A549 (cell line): ENCODE results near the gene MGLL. TPM values are rescaled to one million over a fixed set of nuclear protein-coding genes. Genes with fewer than 3 reads are reported as not detected.

Experiments used
- ATAC-seq, 2 experiments: fragments of 200-7000 bp in 1 of 2; fragments of >200 bp in 1 of 2; cut with Nextera tagmentation in 1 of 2; cut with Tn5 transposase in 1 of 2; 3 replicates each; pipeline versions ENCODE4 v1.8.0 to v1.9.1; 2018 to 2020; ENCODE audit warnings: mild to moderate bottlenecking in 1 of 2, moderate library complexity in 1 of 2
- CTCF ChIA-PET: fragments of 300-600 bp; sonication (Branson Sonifier 250); formaldehyde crosslinking; extraction: SDS; loops from one replicate; lab custom pipeline; 2021; ENCODE audit warnings: antibody characterized with exemption, inconsistent platforms; lab: Yijun Ruan, JAX
- POLR2A ChIA-PET: fragments of 350-600 bp; formaldehyde crosslinking; extraction: SDS; loops from one replicate; lab custom pipeline; 2021; ENCODE audit warnings: antibody characterized with exemption, inconsistent platforms; lab: Yijun Ruan, JAX
- DNase-seq, 2 experiments: peaks; one replicate each; pipeline versions ENCODE4 v3.0.0 to v3.0.0-alpha.2; 2011 to 2016; ENCODE audit warnings: low read depth in 1 of 2, low spot score in 1 of 2
- FAIRE-seq: peaks from 2 replicates; lab custom pipeline; 2011; peaks lifted over from hg19 to GRCh38; lab: Jason Lieb, UNC
- H3K27ac ChIP-seq, 2 experiments: fragments of >200 bp; sonication (Bioruptor Twin); formaldehyde crosslinking; 3 replicates each; pipeline ENCODE4 v1.5.1; 2016 to 2017
- H3K4me1 ChIP-seq: fragments of >200 bp; sonication (Bioruptor Twin); formaldehyde crosslinking; 3 replicates; pipeline ENCODE4 v1.6.1; 2016
- H3K4me2 ChIP-seq: fragments of >200 bp; sonication (Bioruptor Twin); formaldehyde crosslinking; 3 replicates; pipeline ENCODE4 v1.6.1; 2016
- H3K4me3 ChIP-seq: fragments of >200 bp; sonication (Bioruptor Twin); formaldehyde crosslinking; 3 replicates; pipeline ENCODE4 v1.5.1; 2016
- H3K9me3 ChIP-seq: fragments of >200 bp; sonication (Bioruptor Twin); formaldehyde crosslinking; 3 replicates; pipeline ENCODE4 v1.6.1; 2016
- BHLHE40 ChIP-seq: IDR thresholded peaks from 2 replicates; pipeline ENCODE4 v1.6.1; 2012; ENCODE audit warnings: low read depth, low read length, inconsistent platforms
- CBX2 ChIP-seq: fragments of 200-600 bp; sonication (generic); IDR thresholded peaks from 2 replicates; pipeline ENCODE4 v1.6.1; 2016; ENCODE audit warnings: low read depth, mild to moderate bottlenecking, borderline replicate concordance
- CHD4 ChIP-seq: fragments of 200-600 bp; sonication (generic); IDR thresholded peaks from 2 replicates; pipeline ENCODE4 v1.6.1; 2016; ENCODE audit warnings: antibody characterized with exemption, mild to moderate bottlenecking, borderline replicate concordance
- EHMT2 ChIP-seq: fragments of 200-600 bp; sonication (generic); IDR thresholded peaks from 2 replicates; pipeline ENCODE4 v1.6.1; 2016; ENCODE audit warnings: antibody characterized with exemption, low read depth, mild to moderate bottlenecking, moderate library complexity
- EP300 ChIP-seq, 2 experiments: fragments of >200 bp; sonication (Bioruptor Twin); formaldehyde crosslinking; IDR thresholded peaks; 2 replicates in 1 of 2; 3 replicates in 1 of 2; pipeline ENCODE4 v1.6.1; 2016 to 2017
- FOSB ChIP-seq: fragments of 250-450 bp; sonication (Bioruptor Pico); IDR thresholded peaks from 2 replicates; pipeline ENCODE4 v1.5.0; 2020; ENCODE audit warnings: mild to moderate bottlenecking, moderate library complexity
- HES2 ChIP-seq: fragments of >200 bp; sonication (Bioruptor Twin); formaldehyde crosslinking; IDR thresholded peaks from 2 replicates; pipeline ENCODE4 v1.6.1; 2016
- HOXA7 ChIP-seq: fragments of 250-450 bp; sonication (Bioruptor Pico); IDR thresholded peaks from 2 replicates; pipeline ENCODE4 v1.5.0; 2020; ENCODE audit warnings: mild to moderate bottlenecking, moderate library complexity
- HOXB13 ChIP-seq: fragments of 250-450 bp; sonication (Bioruptor Pico); IDR thresholded peaks from 2 replicates; pipeline ENCODE4 v1.5.0; 2020; ENCODE audit warnings: low read depth, mild to moderate bottlenecking, moderate library complexity
- MAX ChIP-seq: IDR thresholded peaks from 2 replicates; pipeline ENCODE4 v1.6.1; 2012
- MAZ ChIP-seq: fragments of 150-350 bp; IDR thresholded peaks from 2 replicates; pipeline ENCODE4 v1.6.1; 2014; ENCODE audit warnings: antibody characterized with exemption, low read depth, low read length, borderline replicate concordance
- MYC ChIP-seq: IDR thresholded peaks from 2 replicates; pipeline ENCODE4 v1.6.1; 2012; ENCODE audit warnings: mild to moderate bottlenecking, inconsistent platforms, low read length, improper control_type of control experiment, borderline replicate concordance
- NFE2L2 ChIP-seq: fragments of 150-350 bp; conservative IDR thresholded peaks from 2 replicates; pipeline ENCODE4 v1.6.1; 2014; ENCODE audit warnings: low read length
- PHF8 ChIP-seq: fragments of 200-600 bp; sonication (generic); IDR thresholded peaks from 2 replicates; pipeline ENCODE4 v1.6.1; 2016; ENCODE audit warnings: low read depth, mild to moderate bottlenecking, antibody characterized with exemption, moderate library complexity, borderline replicate concordance
- RCOR1 ChIP-seq: fragments of 150-350 bp; IDR thresholded peaks from 2 replicates; pipeline ENCODE4 v1.6.1; 2014; ENCODE audit warnings: antibody characterized with exemption, low read length, low read depth
- REST ChIP-seq: fragments of 200-600 bp; sonication (generic); IDR thresholded peaks from 2 replicates; pipeline ENCODE4 v1.6.1; 2016; ENCODE audit warnings: antibody characterized with exemption, mild to moderate bottlenecking, moderate library complexity
- RFX5 ChIP-seq: fragments of 450-650 bp; IDR thresholded peaks from 2 replicates; pipeline ENCODE4 v1.7.1; 2014; ENCODE audit warnings: antibody characterized with exemption, mild to moderate bottlenecking, moderate library complexity
- ZC3H11A ChIP-seq: fragments of 450-650 bp; IDR thresholded peaks from 2 replicates; pipeline ENCODE4 v1.6.1; 2014; ENCODE audit warnings: antibody characterized with exemption, mild to moderate bottlenecking
- ZFP36 ChIP-seq: fragments of 450-650 bp; IDR thresholded peaks from 2 replicates; pipeline ENCODE4 v1.6.1; 2014; ENCODE audit warnings: borderline replicate concordance; ENCODE audit not compliant: partially characterized antibody
- ZNF302 ChIP-seq: fragments of 250-450 bp; sonication (Bioruptor Pico); IDR thresholded peaks from 2 replicates; pipeline ENCODE4 v1.9.0; 2021; ENCODE audit warnings: inconsistent platforms, mild to moderate bottlenecking, moderate library complexity
- WGBS: methylation state at CpG from one replicate; pipeline ENCODE4 v1.1.6; 2017; ENCODE audit errors: missing lambda C conversion rate; 5-methylcytosine and 5-hydroxymethylcytosine counted together
- polyA plus RNA-seq, 4 experiments: library from polyadenylated mRNA; depleted of rRNA in 3 of 4; stranded (reverse); fragments of >200 nt; fragmentation: RNase III in 1 of 4; extraction: RNeasy Plus Mini Kit Qiagen cat#74134 plus additional on column Dnase treatment in 1 of 4; gene quantifications; 2 replicates in 3 of 4; 3 replicates in 1 of 4; pipeline ENCODE4 v1.2.3, GENCODE V29; 2011 to 2017

MGLL gene
- polyA plus RNA-seq, 2 of the 4 experiments (the other 2 are of a cell fraction): 38.5 to 41.5 TPM

GRCh38 chr3:127754411-127755304 is 67.7 kb downstream of the MGLL start:
- CTCF ChIA-PET: interaction anchor here (0.6 to 1.6 kb wide), 2 partner anchors 30 to 103 kb away, joined by 3 to 5 read pairs; no protein-coding TSS in a partner anchor
- DNase-seq: no peak
- ATAC-seq: no peak
- H3K27ac ChIP-seq: no peak overlapping the region
- H3K4me1 ChIP-seq: peaks cover 20% of the 10 kb centered on the region
- no peak for TF ChIP-seq EHMT2
- no peak for TF ChIP-seq CBX2
- TF ChIP-seq REST: no peak
- TF ChIP-seq, all 56 proteins: peak for 0
- WGBS: 90% methylated on average over 32 of the region's 34 CpGs
- FAIRE-seq: no peak
- Histone ChIP-seq H3K4me3 (no peak overlapping the region), H3K9me3 (no peaks in the 10 kb centered on the region), H3K4me2 (no peak overlapping the region)
- POLR2A ChIA-PET: no interaction called here

GRCh38 chr3:127753898-127754410 is 68.4 kb downstream of the MGLL start:
- TF ChIP-seq CBX2: no peak
- TF ChIP-seq RFX5: no peak
- no peak for TF ChIP-seq ZNF302 (CRISPR knock-in tag)
- no peak for TF ChIP-seq HOXB13 (CRISPR knock-in tag)
- TF ChIP-seq BHLHE40: no peak
- TF ChIP-seq EP300 (IDR thresholded peaks at IDR 0.05): no peak
- no peak for TF ChIP-seq ZC3H11A
- no peak for TF ChIP-seq MYC
- no peak for TF ChIP-seq PHF8
- TF ChIP-seq HES2: no peak
- no peak for TF ChIP-seq ZFP36
- TF ChIP-seq MAX: no peak
- TF ChIP-seq MAZ: no peak
- no peak for TF ChIP-seq HOXA7
- TF ChIP-seq FOSB (CRISPR knock-in tag): no peak
- TF ChIP-seq CHD4: no peak
- no peak for TF ChIP-seq RCOR1
- TF ChIP-seq NFE2L2: no peak
- H3K4me2 ChIP-seq: no peak overlapping the region
- ChIA-PET CTCF (interaction anchor here (1.8 kb wide), 1 partner anchor 9 kb away, joined by 6 read pairs; no protein-coding TSS in a partner anchor), POLR2A (no interaction called here)
- ATAC-seq: no peak
- peak overlapping the region in 1 of 2 experiments; percentile 31; a peak in 1 of 6 replicates for H3K27ac ChIP-seq
- H3K4me3 ChIP-seq: no peak overlapping the region
- H3K9me3 ChIP-seq: no peaks in the 10 kb centered on the region
- no peak for DNase-seq
- H3K4me1 ChIP-seq: peaks cover 27% of the 10 kb centered on the region
- FAIRE-seq: no peak
- WGBS: 85% methylated on average over 8 of the region's 8 CpGs
